Left lung (tissue), 10 donors: ENCODE measurements around the gene MKRN2OS. TPM values are rescaled to one million over a fixed set of nuclear protein-coding genes. Genes with fewer than 3 reads are reported as not detected.

Experiments used
- ATAC-seq: fragments of 200-7000 bp; cut with Tn5 transposase; one replicate; pipeline ENCODE4 v1.9.1; 2020; ENCODE audit warnings: moderate library complexity
- DNase-seq, 4 donors: peaks; one replicate each; pipeline ENCODE4 v3.0.0-alpha.2; 2013 to 2020
- H3K27ac ChIP-seq, 2 donors: fragments of 200-600 bp; sonication (generic) in 1 of 2; one replicate each; pipeline versions ENCODE4 v1.5.0 to v1.8.0; 2020 to 2021
- H3K27me3 ChIP-seq, 2 donors: fragments of 200-600 bp; sonication (generic) in 1 of 2; one replicate each; pipeline versions ENCODE4 v1.5.0 to v1.8.0; 2020 to 2021
- H3K36me3 ChIP-seq, 2 donors: fragments of 200-600 bp; sonication (generic) in 1 of 2; one replicate each; pipeline versions ENCODE4 v1.5.0 to v1.8.0; 2020 to 2021
- H3K4me1 ChIP-seq, 2 donors: fragments of 200-600 bp; one replicate each; pipeline ENCODE4 v1.8.0; 2021
- H3K4me3 ChIP-seq, 2 donors: fragments of 200-600 bp; sonication (generic) in 1 of 2; one replicate each; pipeline versions ENCODE4 v1.5.0 to v1.8.0; 2020 to 2021; ENCODE audit warnings: mild to moderate bottlenecking in 1 of 2
- H3K9me3 ChIP-seq, 2 donors: fragments of 200-600 bp; sonication (generic) in 1 of 2; one replicate each; pipeline versions ENCODE4 v1.5.0 to v1.8.0; 2020 to 2021
- intact Hi-C, 2 donors: fragments of 100-400 bp; cut with DNase I; formaldehyde crosslinking; loops; one replicate each; pipeline versions ENCODE4 v1.11.2 to v1.14.2; 2022
- polyA plus RNA-seq, 6 donors: library from polyadenylated mRNA; unstranded; fragments of 120-200 nt; gene quantifications; one replicate each; pipeline ENCODE4 v1.2.1, GENCODE V29; 2013; ENCODE audit not compliant: insufficient read length in 6 of 6
- total RNA-seq, 2 donors: library from RNA; stranded (reverse); fragmentation: NEBNext Ultra II Directional; extraction: Animal tissue kit (Norgen Biotek cat#: 25700); gene quantifications; one replicate each; pipeline ENCODE4 v1.2.1, GENCODE V29; 2021
- TF ChIP-seq, protein P1 (sequence below), 2 donors: fragments of 200-600 bp; sonication (generic) in 1 of 2; IDR thresholded peaks; one replicate each; pipeline versions ENCODE4 v1.5.0 to v1.8.0; 2021; ENCODE audit warnings: antibody characterized with exemption in 2 of 2
- donor health status: DM: no; HTN: yes; CAD: no.
- donor health status: DM: no; HTN: no; CAD: no.

Gene MKRN2OS
- total and polyA plus RNA-seq, 8 donors, result 0.52 to 2.1 (median 1.3) TPM

- Histone ChIP-seq H3K36me3 (peaks cover 0 to 99% of the 10 kb centered on the region in 2 donors), H3K27ac (peak overlapping the region in 1 of 2 donors; percentile 70), H3K9me3 (no peaks in the 10 kb centered on the region), H3K4me3 (no peak overlapping the region), H3K4me1 (peaks cover 5 to 12% of the 10 kb centered on the region in 2 donors), H3K27me3 (no peaks in the 10 kb centered on the region)
- peak; percentile 20 for ATAC-seq
- TF ChIP-seq, protein P1, sequence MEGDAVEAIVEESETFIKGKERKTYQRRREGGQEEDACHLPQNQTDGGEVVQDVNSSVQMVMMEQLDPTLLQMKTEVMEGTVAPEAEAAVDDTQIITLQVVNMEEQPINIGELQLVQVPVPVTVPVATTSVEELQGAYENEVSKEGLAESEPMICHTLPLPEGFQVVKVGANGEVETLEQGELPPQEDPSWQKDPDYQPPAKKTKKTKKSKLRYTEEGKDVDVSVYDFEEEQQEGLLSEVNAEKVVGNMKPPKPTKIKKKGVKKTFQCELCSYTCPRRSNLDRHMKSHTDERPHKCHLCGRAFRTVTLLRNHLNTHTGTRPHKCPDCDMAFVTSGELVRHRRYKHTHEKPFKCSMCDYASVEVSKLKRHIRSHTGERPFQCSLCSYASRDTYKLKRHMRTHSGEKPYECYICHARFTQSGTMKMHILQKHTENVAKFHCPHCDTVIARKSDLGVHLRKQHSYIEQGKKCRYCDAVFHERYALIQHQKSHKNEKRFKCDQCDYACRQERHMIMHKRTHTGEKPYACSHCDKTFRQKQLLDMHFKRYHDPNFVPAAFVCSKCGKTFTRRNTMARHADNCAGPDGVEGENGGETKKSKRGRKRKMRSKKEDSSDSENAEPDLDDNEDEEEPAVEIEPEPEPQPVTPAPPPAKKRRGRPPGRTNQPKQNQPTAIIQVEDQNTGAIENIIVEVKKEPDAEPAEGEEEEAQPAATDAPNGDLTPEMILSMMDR (IDR thresholded peaks at IDR 0.05), result no peak
- DNase-seq, result peak in 1 of 4 donors; percentile 44
- intact Hi-C loops, result no loop called here
These were observed 44.8 kb upstream of the MKRN2OS start for GRCh38 chr3:12590096-12590495.

DNA sequence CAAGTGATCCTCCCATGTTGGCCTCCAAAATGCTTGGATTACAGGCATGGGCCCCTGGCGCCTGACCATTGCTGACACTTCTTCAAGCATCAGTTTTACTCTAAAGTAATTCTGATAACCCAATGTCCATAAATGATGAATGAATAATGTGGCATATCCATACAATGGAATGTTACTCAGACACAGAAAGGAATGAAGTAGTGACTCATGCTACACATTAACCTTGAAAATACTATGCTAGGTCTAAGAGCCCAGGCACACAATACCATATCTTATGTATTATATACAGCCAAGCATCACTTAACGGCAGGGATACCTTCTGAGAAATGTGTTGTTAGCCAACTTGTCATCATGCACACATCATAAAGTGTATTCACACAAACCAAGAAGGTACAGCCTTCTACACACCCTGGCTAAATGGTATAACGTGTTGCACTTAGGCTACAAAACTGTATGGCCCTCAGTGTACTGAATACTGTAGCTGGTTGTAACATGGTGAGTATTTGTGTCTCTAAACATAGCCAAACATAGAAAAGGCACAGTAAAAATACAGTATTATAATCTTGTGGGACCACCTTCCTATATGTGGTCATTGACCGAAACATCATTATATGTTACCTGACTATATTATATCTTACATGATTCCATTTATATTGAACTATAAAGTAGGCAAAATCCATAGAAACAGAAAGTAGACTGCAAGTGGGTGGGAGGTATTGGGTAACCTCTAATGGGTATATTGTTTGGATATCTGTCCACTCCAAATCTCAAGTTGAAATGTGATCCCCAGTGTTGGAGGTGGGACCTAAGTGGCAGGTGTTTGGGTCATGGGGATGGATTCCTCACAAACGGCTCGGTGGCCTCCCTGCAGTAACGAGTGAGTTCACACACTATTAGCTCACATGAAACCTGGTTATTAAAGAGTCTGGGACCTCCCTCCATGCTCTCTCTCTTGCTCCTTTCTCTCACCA is 43.0 kb upstream of the MKRN2OS start:
- Histone ChIP-seq H3K27me3 (no peaks in the 10 kb centered on the region), H3K4me3 (no peak overlapping the region), H3K9me3 (no peaks in the 10 kb centered on the region), H3K36me3 (peaks cover 0 to 99% of the 10 kb centered on the region in 2 donors), H3K27ac (no peak overlapping the region), H3K4me1 (peaks cover 5 to 12% of the 10 kb centered on the region in 2 donors)
- TF ChIP-seq, protein P1 (IDR thresholded peaks at IDR 0.05), result no peak
- ATAC-seq, result peak; percentile 79
- DNase-seq, result peak in 3 of 4 donors; percentile 3 to 58 (median 41)
- intact Hi-C loops, result no loop called here

- ATAC-seq (no peak), DNase-seq (no peak)
- H3K36me3 ChIP-seq, result peaks cover 0 to 100% of the 10 kb centered on the region in 2 donors
- H3K9me3 ChIP-seq, result no peaks in the 10 kb centered on the region
- peaks cover 5 to 12% of the 10 kb centered on the region in 2 donors for H3K4me1 ChIP-seq
- H3K27ac ChIP-seq, result no peak overlapping the region
- intact Hi-C loops, result no loop called here
- no peaks in the 10 kb centered on the region for H3K27me3 ChIP-seq
- TF ChIP-seq, protein P1 (IDR thresholded peaks at IDR 0.05), result no peak
- no peak overlapping the region for H3K4me3 ChIP-seq
These were observed 41.1 kb upstream of the MKRN2OS start for GRCh38 chr3:12586403-12586802.

GRCh38 chr3:12585970-12586369 is 40.7 kb upstream of the MKRN2OS start:
- Histone ChIP-seq H3K27me3 (no peaks in the 10 kb centered on the region), H3K36me3 (peaks cover 0 to 100% of the 10 kb centered on the region in 2 donors), H3K4me1 (peaks cover 5 to 11% of the 10 kb centered on the region in 2 donors), H3K27ac (no peak overlapping the region), H3K4me3 (no peak overlapping the region), H3K9me3 (no peaks in the 10 kb centered on the region)
- intact Hi-C loops, result no loop called here
- TF ChIP-seq, protein P1 (IDR thresholded peaks at IDR 0.05), result no peak
- ATAC-seq, result no peak
- DNase-seq, result no peak

GRCh38 chr3:12585181-12585580 is 39.9 kb upstream of the MKRN2OS start:
- peaks cover 0 to 100% of the 10 kb centered on the region in 2 donors for H3K36me3 ChIP-seq
- intact Hi-C loops, result no loop called here

More at GRCh38 chr3:12585181-12585580, 39.9 kb upstream of the MKRN2OS start:
- H3K27ac ChIP-seq, result no peak overlapping the region
- DNase-seq (no peak), ATAC-seq (no peak)
- peaks cover 4 to 5% of the 10 kb centered on the region in 2 donors for H3K4me1 ChIP-seq
- TF ChIP-seq, protein P1 (IDR thresholded peaks at IDR 0.05), result no peak
- H3K27me3 ChIP-seq, result no peaks in the 10 kb centered on the region
- H3K9me3 ChIP-seq, result no peaks in the 10 kb centered on the region
- no peak overlapping the region for H3K4me3 ChIP-seq
